Epithelial cell of proximal tubule (primary cell): ENCODE data around the gene ADAMTSL1. TPM values are rescaled to one million over a fixed set of nuclear protein-coding genes. Genes with fewer than 3 reads are reported as not detected.

Source experiments
- DNase-seq: peaks from one replicate; pipeline ENCODE4 v3.0.0-alpha.2; 2011; ENCODE audit warnings: low read depth
- H3K4me3 ChIP-seq: 2 replicates; pipeline ENCODE4 v1.5.1; 2011; ENCODE audit warnings: low read depth, mild to moderate bottlenecking, low read length
- CTCF ChIP-seq: conservative IDR thresholded peaks from 2 replicates; pipeline ENCODE4 v1.5.1; 2012; ENCODE audit warnings: low read depth, mild to moderate bottlenecking, low read length
- total RNA-seq: library from RNA; depleted of rRNA; stranded (reverse); fragments of >200 nt; gene quantifications from 2 replicates; pipeline ENCODE4 v1.2.3, GENCODE V29; 2015

The ADAMTSL1 gene
- total RNA-seq, 1 donor from 2014 or later, result 2.8 TPM

- DNase-seq, result no peak
- no peak for TF ChIP-seq CTCF
- no peak overlapping the region for H3K4me3 ChIP-seq
These were observed 432.1 kb downstream of the ADAMTSL1 start for GRCh38 chr9:18905883-18906629.

GRCh38 chr9:18906656-18907395, 432.9 kb downstream of the ADAMTSL1 start:
- no peak overlapping the region for H3K4me3 ChIP-seq
- no peak for TF ChIP-seq CTCF
- no peak for DNase-seq

- no peak overlapping the region for H3K4me3 ChIP-seq
- no peak for TF ChIP-seq CTCF
- DNase-seq, result no peak
These were observed 434.1 kb downstream of the ADAMTSL1 start for GRCh38 chr9:18907927-18908625.

GRCh38 chr9:18909140-18910018, 435.4 kb downstream of the ADAMTSL1 start:
- TF ChIP-seq CTCF, result no peak
- no peak for DNase-seq
- H3K4me3 ChIP-seq, result no peak overlapping the region

- no peak for TF ChIP-seq CTCF
- no peak for DNase-seq
- H3K4me3 ChIP-seq, result no peak overlapping the region
These were observed 436.5 kb downstream of the ADAMTSL1 start for GRCh38 chr9:18910435-18910834.

GRCh38 chr9:18910916-18911315, 437.0 kb downstream of the ADAMTSL1 start:
- no peak for DNase-seq
- TF ChIP-seq CTCF, result no peak
- no peak overlapping the region for H3K4me3 ChIP-seq
